NCI-H2196 (cell line): ENCODE results near the gene OR10T2.
"Not testable (repeated sequence)": the region's sequence is repeated elsewhere in the genome, so short reads cannot be mapped to it uniquely, and the experiment has no call there.

ENCODE experiments used
- DNase-seq: peaks from one replicate; lab custom pipeline; 2025; ENCODE audit not compliant: unreplicated experiment; lab: John Stamatoyannopoulos, UW

OR10T2 gene

GRCh38 chr1:158356616-158357015 lies 42.6 kb downstream of the OR10T2 start:
- no peak for DNase-seq

GRCh38 chr1:158355773-158356285 lies 43.4 kb downstream of the OR10T2 start:
- no peak for DNase-seq

- DNase-seq, result no peak
Observed at GRCh38 chr1:158354255-158354654, 45.0 kb downstream of the OR10T2 start.

GRCh38 chr1:158353303-158354075 lies 45.8 kb downstream of the OR10T2 start, which contains the start of gene CD1E:
TSS of gene CD1E (plus strand) at chr1:158353894. CDS start at chr1:158353989, 95 bp downstream.
- DNase-seq, result no peak

- not testable (repeated sequence) for DNase-seq
Observed at GRCh38 chr1:158348946-158349345, 50.3 kb downstream of the OR10T2 start.
